GM10266 (cell line): Measurements from ENCODE around the gene PLA2G4B.
"Not testable (repeated sequence)": the region's sequence is repeated elsewhere in the genome, so short reads cannot be mapped to it uniquely, and the experiment has no call there.

Source experiments
- DNase-seq: peaks from one replicate; pipeline ENCODE4 v3.0.0; 2012; ENCODE audit errors: extremely low spot score
- TF ChIP-seq, protein P1 (sequence below): IDR thresholded peaks from 2 replicates; pipeline ENCODE4 v1.5.1; 2012; ENCODE audit warnings: mild to moderate bottlenecking, low read depth; ENCODE audit not compliant: control insufficient read depth, insufficient read depth; ENCODE audit errors: missing control alignments

PLA2G4B gene

DNA sequence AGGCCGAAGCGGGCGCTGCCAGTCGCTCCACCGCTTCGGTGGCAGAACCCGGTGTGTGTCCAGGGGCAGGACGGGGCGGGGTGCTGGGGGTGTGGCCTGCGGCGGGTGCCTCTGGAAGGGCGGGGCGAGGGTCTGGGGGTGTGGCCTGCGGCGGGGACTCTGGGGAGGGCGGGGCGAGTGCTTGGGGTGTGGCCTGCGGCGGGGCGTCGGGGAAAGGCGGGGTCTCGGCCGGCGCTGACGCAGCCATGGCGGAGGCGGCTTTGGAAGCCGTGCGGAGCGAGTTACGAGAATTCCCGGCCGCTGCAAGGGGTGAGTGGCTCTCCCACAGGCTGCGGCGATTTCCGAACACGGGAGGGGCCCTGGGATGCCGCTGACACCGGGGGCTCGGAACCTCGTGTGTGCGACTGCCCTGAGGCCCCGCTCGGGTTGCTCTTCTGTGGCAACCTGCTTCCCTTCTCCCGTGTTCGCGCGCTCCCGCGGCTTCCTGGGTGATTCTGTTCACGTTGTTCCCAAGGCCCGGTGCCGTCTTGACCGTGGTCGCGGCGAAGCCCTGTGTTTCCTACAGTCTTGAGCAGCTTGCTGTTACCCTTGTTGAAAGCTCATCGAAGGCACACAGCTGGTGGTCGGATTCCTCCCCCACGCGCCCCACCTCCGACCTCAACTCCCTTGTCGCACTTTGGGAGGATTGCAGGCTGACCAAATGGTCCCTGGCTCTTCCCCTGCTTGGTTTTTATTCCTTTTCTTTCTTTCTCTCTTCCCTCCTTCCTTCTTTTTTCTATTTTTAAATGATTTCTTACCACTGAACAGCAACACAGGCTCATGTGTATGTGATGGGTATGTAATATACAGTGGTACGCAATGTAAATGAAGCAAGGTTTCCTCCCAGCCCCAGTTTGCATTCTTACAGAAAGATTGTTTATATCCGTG is 10.5 kb upstream of the PLA2G4B start, which contains the start of gene JMJD7:
Gene JMJD7 (plus strand): TSS at position 213 of the 927 bp plus-strand sequence. CDS start 33 bp downstream, at position 246.
- TF ChIP-seq, protein P1, sequence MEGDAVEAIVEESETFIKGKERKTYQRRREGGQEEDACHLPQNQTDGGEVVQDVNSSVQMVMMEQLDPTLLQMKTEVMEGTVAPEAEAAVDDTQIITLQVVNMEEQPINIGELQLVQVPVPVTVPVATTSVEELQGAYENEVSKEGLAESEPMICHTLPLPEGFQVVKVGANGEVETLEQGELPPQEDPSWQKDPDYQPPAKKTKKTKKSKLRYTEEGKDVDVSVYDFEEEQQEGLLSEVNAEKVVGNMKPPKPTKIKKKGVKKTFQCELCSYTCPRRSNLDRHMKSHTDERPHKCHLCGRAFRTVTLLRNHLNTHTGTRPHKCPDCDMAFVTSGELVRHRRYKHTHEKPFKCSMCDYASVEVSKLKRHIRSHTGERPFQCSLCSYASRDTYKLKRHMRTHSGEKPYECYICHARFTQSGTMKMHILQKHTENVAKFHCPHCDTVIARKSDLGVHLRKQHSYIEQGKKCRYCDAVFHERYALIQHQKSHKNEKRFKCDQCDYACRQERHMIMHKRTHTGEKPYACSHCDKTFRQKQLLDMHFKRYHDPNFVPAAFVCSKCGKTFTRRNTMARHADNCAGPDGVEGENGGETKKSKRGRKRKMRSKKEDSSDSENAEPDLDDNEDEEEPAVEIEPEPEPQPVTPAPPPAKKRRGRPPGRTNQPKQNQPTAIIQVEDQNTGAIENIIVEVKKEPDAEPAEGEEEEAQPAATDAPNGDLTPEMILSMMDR: no peak
- peak; percentile 99 for DNase-seq

DNA sequence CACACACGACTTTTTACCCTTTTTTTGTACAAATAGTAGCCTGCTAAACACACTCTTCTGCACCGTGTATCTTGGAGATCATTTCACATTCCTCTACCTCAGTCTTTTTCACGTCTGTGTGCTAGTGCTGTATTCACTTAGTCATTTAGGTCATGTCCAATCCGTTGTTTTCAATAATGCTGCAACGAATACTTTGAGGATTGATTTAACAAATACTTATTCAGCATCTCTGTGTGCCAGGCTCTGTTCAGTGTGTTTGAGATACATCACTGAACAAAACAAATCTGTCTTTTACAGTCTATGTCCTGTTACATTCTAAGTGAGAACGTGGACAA is 9.9 kb upstream of the PLA2G4B start:
- TF ChIP-seq, protein P1: no peak
- DNase-seq: no peak

DNA sequence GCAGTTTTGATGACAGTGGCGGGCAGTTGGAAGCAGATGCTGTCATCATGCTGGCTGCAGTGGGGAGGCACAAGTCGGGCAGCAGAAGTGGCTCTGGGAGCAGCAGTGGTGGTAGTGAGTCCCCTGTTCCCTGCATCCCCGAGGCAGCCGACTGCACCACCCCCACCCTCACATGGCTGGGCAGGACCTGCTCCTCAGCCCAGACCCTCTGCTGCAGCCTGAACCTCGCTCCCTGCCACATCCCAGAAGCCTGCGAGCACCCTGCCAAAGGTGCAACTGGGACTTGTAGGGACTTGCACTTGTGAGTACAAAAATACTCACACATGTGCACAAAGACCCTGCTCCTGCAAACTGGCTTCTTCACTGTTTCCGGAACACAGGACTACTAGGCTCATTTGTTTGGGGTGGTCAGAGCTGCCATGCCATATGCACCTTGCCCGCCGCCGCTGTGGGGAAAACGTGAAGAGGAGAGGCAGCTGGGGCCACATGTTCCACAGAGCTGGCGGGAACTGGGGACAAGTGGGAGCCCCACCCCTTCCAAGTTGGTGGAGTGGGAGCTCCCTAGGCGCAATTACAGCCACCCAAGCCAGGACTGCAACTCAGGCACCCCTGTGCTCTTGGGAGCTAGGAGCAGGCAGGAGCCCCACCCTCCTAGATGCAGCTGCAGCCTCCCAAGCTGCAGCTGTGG is 8.5 kb upstream of the PLA2G4B start:
- no peak for DNase-seq
- TF ChIP-seq, protein P1: no peak

DNA sequence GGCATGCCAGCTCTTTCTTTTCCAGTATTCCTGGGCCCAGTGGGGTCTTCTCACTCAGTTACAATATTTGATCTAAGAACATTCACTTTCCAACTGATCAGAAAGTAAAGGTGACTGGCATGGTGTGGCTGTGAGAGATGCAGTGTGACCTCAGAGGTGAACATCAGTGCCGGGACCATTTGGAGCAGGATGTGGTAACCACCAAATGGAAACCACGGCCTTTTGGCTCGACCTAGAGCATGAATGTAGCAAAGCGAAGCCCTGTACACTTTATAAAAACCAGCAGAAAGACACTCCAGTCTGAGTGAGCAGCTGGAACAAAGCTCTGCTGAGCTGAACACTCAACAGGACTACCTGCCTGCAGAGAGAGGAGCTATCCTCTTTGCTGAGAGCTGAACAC is 7.4 kb upstream of the PLA2G4B start:
- not testable (repeated sequence) for DNase-seq

DNA sequence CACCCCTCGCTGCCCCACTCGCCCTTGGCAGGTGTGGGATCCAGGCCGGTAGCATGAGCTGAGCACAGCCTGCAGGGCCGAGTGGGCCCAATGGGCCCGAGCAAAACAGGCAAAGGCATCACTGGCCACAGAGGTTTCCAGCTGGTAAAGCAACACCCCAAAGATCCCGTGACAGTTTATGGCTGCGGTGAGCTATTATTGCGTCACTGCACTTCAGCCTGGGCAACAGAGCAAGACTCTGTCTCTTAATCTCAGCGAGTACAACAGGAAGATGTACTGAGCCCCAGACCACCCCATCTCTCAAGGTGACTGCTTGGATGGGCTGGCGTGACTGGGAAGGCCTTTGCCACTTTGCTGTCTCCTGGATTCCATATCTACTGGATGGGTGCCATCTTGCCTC is 6.4 kb upstream of the PLA2G4B start:
- TF ChIP-seq, protein P1: no peak
- DNase-seq: no peak

DNA sequence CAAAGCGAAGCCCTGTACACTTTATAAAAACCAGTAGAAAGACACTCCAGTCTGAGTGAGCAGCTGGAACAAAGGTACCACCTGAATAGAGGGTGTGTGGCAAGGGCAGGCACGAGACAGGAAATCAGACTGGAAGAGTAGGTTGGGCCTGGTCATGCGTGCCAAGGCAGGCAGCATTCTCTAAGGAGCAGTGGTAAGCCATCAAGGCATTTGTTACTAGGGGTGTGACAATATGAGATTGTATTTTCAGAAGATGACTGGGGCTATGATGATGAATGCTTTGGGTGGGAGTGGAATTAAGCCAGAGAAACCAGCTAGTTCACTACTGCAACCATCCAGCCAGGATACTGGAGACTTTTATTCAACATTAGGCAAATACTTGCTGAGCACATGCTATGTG is 5.8 kb upstream of the PLA2G4B start:
- DNase-seq: no peak
- TF ChIP-seq, protein P1: no peak

DNA sequence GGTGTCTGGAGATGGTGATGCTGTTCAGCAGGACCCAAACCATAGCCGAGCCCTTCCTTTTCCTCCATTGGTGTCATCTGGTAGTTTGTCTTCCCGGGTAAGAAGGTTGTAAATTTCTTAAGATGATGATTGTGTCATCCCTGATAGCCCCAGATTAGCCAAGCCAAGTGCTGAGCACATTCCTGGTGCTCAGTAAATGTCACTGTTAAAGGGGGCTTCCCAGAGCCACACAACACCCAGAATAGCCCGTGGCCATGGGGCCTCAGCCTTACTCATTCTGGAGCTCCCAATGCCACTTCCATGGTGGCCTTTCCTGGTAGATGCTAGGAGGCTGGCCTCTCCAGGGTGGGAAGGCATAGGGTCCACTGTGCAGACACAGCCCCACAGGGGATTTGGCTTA is 4.6 kb upstream of the PLA2G4B start:
- DNase-seq: no peak
- TF ChIP-seq, protein P1: no peak
